Measurements from ENCODE around the gene LRBA.

The LRBA gene

GRCh38 chr4:150948710-150949109, 66.4 kb downstream of the LRBA start:
- H3K27ac ChIP-seq = no peak overlapping the region
- TF ChIP-seq, protein P1, sequence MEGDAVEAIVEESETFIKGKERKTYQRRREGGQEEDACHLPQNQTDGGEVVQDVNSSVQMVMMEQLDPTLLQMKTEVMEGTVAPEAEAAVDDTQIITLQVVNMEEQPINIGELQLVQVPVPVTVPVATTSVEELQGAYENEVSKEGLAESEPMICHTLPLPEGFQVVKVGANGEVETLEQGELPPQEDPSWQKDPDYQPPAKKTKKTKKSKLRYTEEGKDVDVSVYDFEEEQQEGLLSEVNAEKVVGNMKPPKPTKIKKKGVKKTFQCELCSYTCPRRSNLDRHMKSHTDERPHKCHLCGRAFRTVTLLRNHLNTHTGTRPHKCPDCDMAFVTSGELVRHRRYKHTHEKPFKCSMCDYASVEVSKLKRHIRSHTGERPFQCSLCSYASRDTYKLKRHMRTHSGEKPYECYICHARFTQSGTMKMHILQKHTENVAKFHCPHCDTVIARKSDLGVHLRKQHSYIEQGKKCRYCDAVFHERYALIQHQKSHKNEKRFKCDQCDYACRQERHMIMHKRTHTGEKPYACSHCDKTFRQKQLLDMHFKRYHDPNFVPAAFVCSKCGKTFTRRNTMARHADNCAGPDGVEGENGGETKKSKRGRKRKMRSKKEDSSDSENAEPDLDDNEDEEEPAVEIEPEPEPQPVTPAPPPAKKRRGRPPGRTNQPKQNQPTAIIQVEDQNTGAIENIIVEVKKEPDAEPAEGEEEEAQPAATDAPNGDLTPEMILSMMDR (conservative IDR thresholded peaks at IDR 0.05) = no peak

- no peak overlapping the region for H3K27ac ChIP-seq
- TF ChIP-seq, protein P1 (conservative IDR thresholded peaks at IDR 0.05) = no peak
Observed at GRCh38 chr4:150948074-150948473, 67.0 kb downstream of the LRBA start.

- TF ChIP-seq, protein P1 (conservative IDR thresholded peaks at IDR 0.05) = no peak
- no peak overlapping the region for H3K27ac ChIP-seq
Observed at GRCh38 chr4:150944660-150945059, 70.4 kb downstream of the LRBA start.

- H3K27ac ChIP-seq = no peak overlapping the region
- TF ChIP-seq, protein P1 (conservative IDR thresholded peaks at IDR 0.05) = no peak
Observed at GRCh38 chr4:150943818-150944217, 71.3 kb downstream of the LRBA start.

DNA sequence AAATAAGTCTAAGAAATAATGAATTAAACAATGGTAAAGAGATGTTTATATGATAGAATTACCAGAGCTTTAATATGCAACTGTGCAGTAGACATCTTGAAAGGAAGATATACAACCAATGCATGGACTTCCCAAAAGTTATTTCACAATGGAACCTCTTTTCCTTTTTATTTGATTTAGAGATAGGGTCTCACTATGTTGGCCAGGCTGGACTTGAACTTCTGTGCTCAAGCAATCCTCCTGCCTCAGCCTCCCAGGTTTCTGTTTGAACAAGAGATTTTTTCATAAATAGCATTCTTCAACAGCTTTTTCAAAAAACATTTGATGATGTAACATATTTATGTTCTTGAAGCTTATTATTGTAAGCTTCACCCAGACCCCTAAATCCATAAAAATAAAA, 72.0 kb downstream of the LRBA start:
- TF ChIP-seq, protein P1 (conservative IDR thresholded peaks at IDR 0.05) = no peak

GRCh38 chr4:150942539-150942938, 72.5 kb downstream of the LRBA start:
- no peak overlapping the region for H3K27ac ChIP-seq
- TF ChIP-seq, protein P1 (conservative IDR thresholded peaks at IDR 0.05) = no peak

More for the DNA sequence above, 72.0 kb downstream of the LRBA start:
- H3K27ac ChIP-seq = no peak overlapping the region

DNA sequence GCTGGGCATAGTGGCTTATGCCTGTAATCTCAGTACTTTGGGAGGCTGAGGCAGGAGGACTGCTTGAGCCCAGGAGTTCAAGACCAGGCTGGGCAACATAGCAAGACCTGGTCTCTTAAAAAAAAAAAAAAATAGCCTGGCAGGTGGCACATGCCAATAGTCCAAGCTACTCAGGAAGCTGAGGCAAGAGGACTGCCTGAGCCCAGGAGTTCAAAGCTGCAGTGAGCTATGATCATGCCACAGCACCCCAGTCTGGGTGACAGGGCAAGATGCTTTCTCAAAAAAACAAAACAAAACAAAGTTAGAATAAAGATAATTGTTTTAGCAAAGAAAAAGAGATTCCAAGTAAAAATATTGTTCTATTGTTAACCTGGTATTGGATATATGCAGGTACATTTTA, 75.0 kb downstream of the LRBA start:
- no peak overlapping the region for H3K27ac ChIP-seq
- TF ChIP-seq, protein P1 (conservative IDR thresholded peaks at IDR 0.05) = no peak

DNA sequence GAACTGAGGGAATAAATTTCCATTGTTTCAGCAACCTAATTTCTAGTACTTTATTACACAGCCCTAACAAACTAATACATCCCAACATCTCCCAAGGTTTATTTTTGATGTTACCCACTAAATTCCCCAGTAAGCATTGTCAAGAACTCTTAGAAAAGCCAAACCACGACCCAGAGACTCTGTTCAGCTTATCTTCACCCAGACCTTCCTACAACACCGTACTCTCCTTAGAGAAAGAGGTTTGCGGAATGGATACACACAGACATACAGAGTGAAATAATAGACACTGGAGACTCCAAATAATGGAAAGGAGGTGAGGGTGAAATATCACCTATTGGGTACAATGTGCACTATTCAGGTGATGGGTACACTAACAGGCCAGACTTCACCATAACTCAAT, 75.6 kb downstream of the LRBA start:
- no peak overlapping the region for H3K27ac ChIP-seq
- TF ChIP-seq, protein P1 (conservative IDR thresholded peaks at IDR 0.05) = no peak
